ENCODE data around the gene PRUNE1. TPM values are rescaled to one million over a fixed set of nuclear protein-coding genes. Genes with fewer than 3 reads are reported as not detected.

Gene PRUNE1
- total RNA-seq, 2 experiments from 2014 or later, result 18.8 to 20.8 TPM

DNA sequence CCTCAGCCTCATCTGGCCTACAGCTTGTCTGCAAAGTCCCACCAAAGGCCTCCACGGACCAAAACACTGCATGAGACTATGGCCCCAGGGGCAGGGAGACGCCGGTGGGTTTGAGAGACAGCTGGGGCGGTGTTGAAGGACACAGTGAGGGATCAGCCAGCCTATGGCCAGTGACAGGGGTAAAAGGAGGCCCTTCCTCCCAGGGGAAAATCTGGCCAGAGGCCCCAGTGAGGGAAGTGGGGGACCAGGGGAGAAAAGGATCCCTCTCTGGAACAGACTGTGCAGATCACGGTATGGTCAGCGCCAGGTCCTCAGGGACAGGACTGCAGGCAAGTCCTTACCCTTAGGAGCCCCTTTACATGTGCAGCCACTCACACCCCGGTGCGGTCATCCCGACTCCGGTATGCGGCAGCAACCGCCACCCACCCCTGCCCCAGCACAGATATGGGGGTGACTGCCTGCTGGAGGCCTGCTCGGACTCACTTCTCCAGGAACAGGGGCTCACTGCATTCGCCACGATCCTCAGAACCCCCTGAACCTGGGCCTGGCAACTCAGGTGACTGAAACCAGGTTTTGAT, 34.9 kb upstream of the PRUNE1 start:
- Histone ChIP-seq H3K4me1 (ENCODE audit: insufficient read depth, low read length, poor library complexity, severe bottlenecking) (peaks cover 36% of the 10 kb centered on the region), H3K9me3 (ENCODE audit: low read length) (no peaks in the 10 kb centered on the region), H3K9me2 (ENCODE audit: insufficient read depth, low read length) (no peaks in the 10 kb centered on the region), H3K4me2 (ENCODE audit: low read length) (peak overlapping the region; percentile 83), H2AFZ (ENCODE audit: low read length) (peak overlapping the region; percentile 64; the same call in 1 of the 2 replicates), H3K27ac (ENCODE audit: low read depth, low read length, poor library complexity, severe bottlenecking) (peak overlapping the region; percentile 72), H3K79me2 (ENCODE audit: insufficient read depth, low read depth, low read length) (peaks cover 40% of the 10 kb centered on the region; the same call in 1 of the 2 replicates), H4K20me1 (ENCODE audit: insufficient read depth, low read length) (no peaks in the 10 kb centered on the region), H3K4me3 (ENCODE audit: low read depth, low read length, poor library complexity, severe bottlenecking) (peak overlapping the region; percentile 80), H3K36me3 (ENCODE audit: insufficient read depth, low read length) (peaks cover 9% of the 10 kb centered on the region)
- no TSS peak for BruUV-seq (replicated peaks)
- intact Hi-C loops (cut with micrococcal nuclease; ENCODE audit: unreplicated experiment), result loop anchor here (10.0 kb wide), 1 partner anchor 509 kb away; no protein-coding TSS in a partner anchor
- DNase-seq (ENCODE audit: low spot score), result peak; percentile 21
- TF ChIP-seq, protein P1, sequence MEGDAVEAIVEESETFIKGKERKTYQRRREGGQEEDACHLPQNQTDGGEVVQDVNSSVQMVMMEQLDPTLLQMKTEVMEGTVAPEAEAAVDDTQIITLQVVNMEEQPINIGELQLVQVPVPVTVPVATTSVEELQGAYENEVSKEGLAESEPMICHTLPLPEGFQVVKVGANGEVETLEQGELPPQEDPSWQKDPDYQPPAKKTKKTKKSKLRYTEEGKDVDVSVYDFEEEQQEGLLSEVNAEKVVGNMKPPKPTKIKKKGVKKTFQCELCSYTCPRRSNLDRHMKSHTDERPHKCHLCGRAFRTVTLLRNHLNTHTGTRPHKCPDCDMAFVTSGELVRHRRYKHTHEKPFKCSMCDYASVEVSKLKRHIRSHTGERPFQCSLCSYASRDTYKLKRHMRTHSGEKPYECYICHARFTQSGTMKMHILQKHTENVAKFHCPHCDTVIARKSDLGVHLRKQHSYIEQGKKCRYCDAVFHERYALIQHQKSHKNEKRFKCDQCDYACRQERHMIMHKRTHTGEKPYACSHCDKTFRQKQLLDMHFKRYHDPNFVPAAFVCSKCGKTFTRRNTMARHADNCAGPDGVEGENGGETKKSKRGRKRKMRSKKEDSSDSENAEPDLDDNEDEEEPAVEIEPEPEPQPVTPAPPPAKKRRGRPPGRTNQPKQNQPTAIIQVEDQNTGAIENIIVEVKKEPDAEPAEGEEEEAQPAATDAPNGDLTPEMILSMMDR (conservative IDR thresholded peaks at IDR 0.05; ENCODE audit: low read length), result no peak
- TF ChIP-seq EZH2phosphoT487 (IDR thresholded peaks at IDR 0.05; ENCODE audit: borderline replicate concordance, low read depth, low read length), result no peak
- CTCF ChIA-PET (ENCODE audit: unreplicated experiment), result interaction anchor here (0.6 to 1.1 kb wide), 4 partner anchors 16 to 413 kb away, joined by 3 to 4 read pairs (median 3); partner anchors contain the start of gene ENSA
- POLR2A ChIA-PET, result interaction anchor here (0.5 to 1.7 kb wide), 6 partner anchors 9 to 371 kb away, joined by 3 to 7 read pairs (median 4); partner anchors contain the start of genes ANXA9 and MINDY1

DNA sequence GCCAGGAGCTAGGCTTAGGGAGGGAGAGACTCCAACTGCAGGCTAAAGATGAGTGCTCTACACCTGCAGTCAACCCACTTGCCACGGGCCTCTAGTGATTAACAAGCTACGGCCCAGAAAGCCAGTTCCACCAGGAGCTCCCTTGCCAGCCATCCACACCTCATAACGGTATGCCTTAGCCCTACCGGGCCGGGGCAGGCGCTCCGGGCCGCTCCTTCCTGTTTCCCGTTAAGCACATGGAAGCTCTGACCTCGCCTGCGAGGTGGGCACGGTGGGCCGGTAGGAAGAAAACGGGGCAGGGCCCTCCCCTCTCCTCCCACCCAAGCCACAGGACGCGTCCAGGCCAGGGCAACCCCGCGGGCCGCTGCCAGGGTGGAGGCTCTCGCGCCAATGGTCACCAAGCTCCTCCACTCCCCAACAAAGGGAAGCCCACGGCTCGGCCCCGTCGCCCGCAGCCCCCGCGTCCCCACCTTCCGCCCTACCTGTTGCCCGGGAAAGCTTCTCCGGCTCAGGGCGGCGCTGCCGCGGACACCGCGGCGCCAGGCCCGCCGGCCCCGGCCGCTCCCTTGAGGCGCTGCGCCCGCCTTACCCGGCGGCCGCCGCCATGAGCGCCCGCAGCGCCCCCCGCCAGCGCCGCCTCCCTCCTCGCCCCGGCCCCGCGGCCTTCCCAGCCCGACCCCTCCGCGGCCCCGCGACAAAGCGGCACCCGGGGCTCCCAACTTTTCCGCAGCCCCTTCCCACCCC, 34.2 kb upstream of the PRUNE1 start:
- BruUV-seq (replicated peaks), result no TSS peak
- peaks cover 38% of the 10 kb centered on the region for H3K4me1 ChIP-seq (ENCODE audit: insufficient read depth, low read length, poor library complexity, severe bottlenecking)
- H3K79me2 ChIP-seq (ENCODE audit: insufficient read depth, low read depth, low read length), result peaks cover 40% of the 10 kb centered on the region; the same call in 1 of the 2 replicates
- H3K9me3 ChIP-seq (ENCODE audit: low read length), result no peaks in the 10 kb centered on the region
- intact Hi-C loops (cut with micrococcal nuclease; ENCODE audit: unreplicated experiment), result loop anchor here (1.0 to 10.0 kb wide), 3 partner anchors 48 to 509 kb away; partner anchors contain the start of gene SETDB1
- TF ChIP-seq EZH2phosphoT487 (IDR thresholded peaks at IDR 0.05; ENCODE audit: borderline replicate concordance, low read depth, low read length), result no peak
- TF ChIP-seq, protein P1 (conservative IDR thresholded peaks at IDR 0.05; ENCODE audit: low read length), result no peak
- H3K9me2 ChIP-seq (ENCODE audit: insufficient read depth, low read length), result no peaks in the 10 kb centered on the region
- peak overlapping the region; percentile 80 for H3K4me3 ChIP-seq (ENCODE audit: low read depth, low read length, poor library complexity, severe bottlenecking)
- peaks cover 3% of the 10 kb centered on the region; the same call in 1 of the 2 replicates for H3K36me3 ChIP-seq (ENCODE audit: insufficient read depth, low read length)
- ChIA-PET POLR2A (interaction anchor here (0.5 to 1.7 kb wide), 7 partner anchors 8 to 610 kb away, joined by 3 to 7 read pairs (median 4); partner anchors contain the start of genes ANXA9, MINDY1 and RPRD2), CTCF (ENCODE audit: unreplicated experiment) (interaction anchor here (0.6 to 1.1 kb wide), 5 partner anchors 16 to 609 kb away, joined by 3 to 4 read pairs (median 3); partner anchors contain the start of gene ENSA)
- peak; percentile 71 for DNase-seq (ENCODE audit: low spot score)
- H2AFZ ChIP-seq (ENCODE audit: low read length), result peak overlapping the region; percentile 64
- peak overlapping the region; percentile 83 for H3K4me2 ChIP-seq (ENCODE audit: low read length)
- H4K20me1 ChIP-seq (ENCODE audit: insufficient read depth, low read length), result no peaks in the 10 kb centered on the region
- peak overlapping the region; percentile 72 for H3K27ac ChIP-seq (ENCODE audit: low read depth, low read length, poor library complexity, severe bottlenecking)

Measured in OCI-LY7 (cell line).